Placental pericyte (primary cell): ENCODE measurements around the gene ZNF791. TPM values are rescaled to one million over a fixed set of nuclear protein-coding genes. Genes with fewer than 3 reads are reported as not detected.

Source experiments
- total RNA-seq: library from RNA; depleted of rRNA; stranded (reverse); fragments of >200 nt; gene quantifications from 2 replicates; pipeline ENCODE4 v1.2.3, GENCODE V29; 2012

ZNF791 gene
- 13.6 and 15.2 TPM in 2 replicates for total RNA-seq

DNA sequence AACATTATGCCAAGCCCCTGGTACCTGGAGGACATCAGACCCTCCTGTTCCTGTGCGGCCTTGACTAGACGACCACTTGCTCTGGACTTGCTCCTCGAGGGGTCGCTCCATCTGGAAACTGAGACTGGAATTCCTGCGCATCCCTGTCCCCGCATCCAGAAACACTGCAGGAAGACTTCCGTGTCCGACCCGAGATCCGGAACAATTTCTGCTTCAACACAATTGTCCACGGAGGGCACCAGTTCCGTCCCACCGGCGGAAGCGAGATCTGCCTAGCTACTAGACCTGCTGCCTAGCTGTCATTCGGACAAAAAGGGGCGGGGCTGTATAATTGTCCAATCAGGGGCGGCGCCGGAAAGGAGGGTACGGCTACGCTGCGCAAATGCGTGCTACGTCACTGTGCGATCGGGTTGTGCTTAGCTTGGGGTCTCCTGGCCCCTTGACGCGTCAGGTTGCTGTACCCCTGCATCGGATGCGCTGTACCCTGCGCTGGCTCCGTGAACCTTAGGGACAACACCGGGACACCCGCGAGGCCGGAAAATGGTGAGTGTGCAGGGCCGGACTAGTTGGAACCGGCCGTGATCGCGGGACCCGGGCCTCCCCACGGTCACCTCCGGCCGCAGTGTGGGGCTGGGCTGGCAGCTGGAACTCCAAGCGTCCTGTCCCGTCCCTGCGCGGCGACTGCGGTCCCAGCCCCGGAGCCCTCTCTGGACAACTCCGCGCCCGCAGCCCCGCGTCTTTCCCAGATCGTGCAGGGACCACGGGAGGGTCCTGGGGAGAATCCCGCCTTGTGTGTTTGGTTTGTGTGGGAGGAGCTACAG lies at the start of gene ZNF791, which contains the start of gene ZNF490:
Gene ZNF791, plus strand, starts transcription at position 381 of the 821 bp plus-strand sequence. Its CDS starts 160 bp downstream, at position 541.
Gene ZNF490, minus strand, starts transcription at position 274 of the 821 bp plus-strand sequence. Its CDS starts 133 bp downstream, at position 141.

GRCh38 chr19:12666265-12667048 lies 55.7 kb downstream of the ZNF791 start, which contains the start of the genes MAN2B1 and WDR83:
Gene MAN2B1, minus strand, starts transcription at chr19:12666742. Its CDS starts 41 bp downstream, at chr19:12666701.
Gene WDR83, plus strand, starts transcription at chr19:12666807. Its CDS starts 2,984 bp downstream, at chr19:12669791.

GRCh38 chr19:12681074-12681987 lies 70.6 kb downstream of the ZNF791 start, which contains the start of gene DHPS:
Gene DHPS, minus strand, starts transcription at chr19:12681880. Its CDS starts 114 bp downstream, at chr19:12681766.

Other genes starting within 250 kb of the ZNF791 start
- gene ZNF442, start 245.2 kb upstream of the ZNF791 start, total RNA-seq: 0.44 and 0.72 TPM in 2 replicates
- gene ZNF799, start 209.6 kb upstream of the ZNF791 start, total RNA-seq: 1.1 and 2.0 TPM in 2 replicates
- 0.88 and 2.6 TPM in 2 replicates for gene ZNF443, start 169.9 kb upstream of the ZNF791 start, total RNA-seq
- gene ZNF709, start 126.1 kb upstream of the ZNF791 start, total RNA-seq: 0.66 and 1.9 TPM in 2 replicates
- gene ZNF564, start 59.4 kb upstream of the ZNF791 start, total RNA-seq: 3.9 and 5.3 TPM in 2 replicates
- gene ZNF490, start 107 bp upstream of the ZNF791 start, total RNA-seq: 8.5 and 9.6 TPM in 2 replicates
- 40.5 and 48.8 TPM in 2 replicates for gene MAN2B1, start 55.8 kb downstream of the ZNF791 start, total RNA-seq
- gene WDR83, start 55.9 kb downstream of the ZNF791 start, total RNA-seq: 5.5 and 6.0 TPM in 2 replicates
- 62.4 and 78.0 TPM in 2 replicates for gene DHPS, start 71.0 kb downstream of the ZNF791 start, total RNA-seq
- gene GNG14, start 77.1 kb downstream of the ZNF791 start, total RNA-seq: not detected in 2 replicates
- gene FBXW9, start 85.7 kb downstream of the ZNF791 start, total RNA-seq: 10.3 and 12.2 TPM in 2 replicates
- 45.1 and 73.3 TPM in 2 replicates for gene TNPO2, start 113.0 kb downstream of the ZNF791 start, total RNA-seq
- 142 and 218 TPM in 2 replicates for gene TRIR, start 123.8 kb downstream of the ZNF791 start, total RNA-seq
- 88.0 and 105 TPM in 2 replicates for gene GET3, start 126.6 kb downstream of the ZNF791 start, total RNA-seq
- not detected in 2 replicates for gene BEST2, start 140.9 kb downstream of the ZNF791 start, total RNA-seq
- gene HOOK2, start 164.6 kb downstream of the ZNF791 start, total RNA-seq: 13.3 and 14.2 TPM in 2 replicates
- 187 and 191 TPM in 2 replicates for gene JUNB, start 180.6 kb downstream of the ZNF791 start, total RNA-seq
- gene PRDX2, start 190.9 kb downstream of the ZNF791 start, total RNA-seq: 188 and 197 TPM in 2 replicates
- gene THSD8, start 191.1 kb downstream of the ZNF791 start, total RNA-seq: not detected in 2 replicates
- gene RNASEH2A, start 195.7 kb downstream of the ZNF791 start, total RNA-seq: 4.4 and 45.4 TPM in 2 replicates
- gene RTBDN, start 223.7 kb downstream of the ZNF791 start, total RNA-seq: not detected in 2 replicates
- gene MAST1, start 227.6 kb downstream of the ZNF791 start, total RNA-seq: not detected in 2 replicates